ENCODE measurements around the gene TBC1D14.
A peak's percentile ranks its signal among the peaks of the same experiment; 100 is the strongest.

The TBC1D14 gene

DNA sequence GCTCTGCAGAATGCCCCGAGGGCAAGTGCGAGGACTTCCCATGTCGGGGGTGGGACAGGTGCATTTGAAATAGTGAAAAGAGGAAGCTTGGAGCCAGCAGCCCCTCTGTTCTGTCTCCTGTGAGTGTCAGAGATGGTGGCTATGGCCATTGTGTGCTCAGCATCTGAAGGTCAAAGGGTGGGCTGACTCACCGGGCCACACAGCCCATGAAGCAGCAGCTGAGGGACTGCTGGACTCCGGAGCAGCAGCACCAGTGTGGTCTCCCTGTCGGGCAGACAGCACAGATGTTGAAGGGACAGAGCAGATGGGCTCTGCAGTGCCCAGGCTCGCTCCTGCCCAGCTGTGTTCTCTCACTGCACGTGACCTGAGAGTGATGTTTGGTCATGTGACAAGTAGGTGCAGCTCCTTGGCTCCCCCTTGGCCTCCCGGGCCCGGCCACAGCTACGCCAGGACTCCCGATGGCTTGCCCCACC lies 53.5 kb downstream of the TBC1D14 start:
- TF ChIP-seq POLR2A (IDR thresholded peaks at IDR 0.05; ENCODE audit: low read depth, low read length) (no peak), SPI1 (IDR thresholded peaks at IDR 0.05; ENCODE audit: low read depth, low read length) (0 out of 2 replicates have a peak, but pooled peaks have one; percentile 20)
- peak; percentile 41 for FAIRE-seq
- DNase-seq (ENCODE audit: insufficient read length, low spot score), result no peak

DNA sequence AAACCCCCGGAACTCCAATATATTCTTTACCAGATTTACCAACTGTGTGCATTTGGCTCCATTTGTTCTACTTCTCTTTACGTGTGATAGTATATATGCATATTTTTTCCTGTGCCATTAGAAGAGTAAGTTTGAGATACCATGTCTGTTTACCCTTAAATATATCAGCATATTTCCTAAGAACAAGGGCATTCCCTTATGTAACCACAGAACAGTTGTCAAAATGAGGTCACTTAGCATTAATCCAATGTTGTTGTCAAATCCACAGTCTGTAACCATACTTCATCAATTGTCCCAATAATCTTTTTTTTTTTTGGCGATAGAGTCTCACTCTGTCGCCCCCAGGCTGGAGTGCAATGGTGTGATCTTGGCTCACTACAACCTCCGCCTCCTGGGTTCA lies 55.2 kb downstream of the TBC1D14 start:
- FAIRE-seq, result no peak
- no peak for DNase-seq (ENCODE audit: insufficient read length, low spot score)
- TF ChIP-seq POLR2A (IDR thresholded peaks at IDR 0.05; ENCODE audit: low read depth, low read length) (no peak), TAF1 (IDR thresholded peaks at IDR 0.05; ENCODE audit: low read depth, low read length) (no peak), PAX5 (IDR thresholded peaks at IDR 0.05; ENCODE audit: insufficient read depth, low read length, severe bottlenecking) (no peak), POLR2AphosphoS5 (IDR thresholded peaks at IDR 0.05; ENCODE audit: low read depth, low read length) (no peak), SPI1 (IDR thresholded peaks at IDR 0.05; ENCODE audit: low read depth, low read length) (no peak), POU2F2 (IDR thresholded peaks at IDR 0.05; ENCODE audit: low read depth, low read length) (no peak)

DNA sequence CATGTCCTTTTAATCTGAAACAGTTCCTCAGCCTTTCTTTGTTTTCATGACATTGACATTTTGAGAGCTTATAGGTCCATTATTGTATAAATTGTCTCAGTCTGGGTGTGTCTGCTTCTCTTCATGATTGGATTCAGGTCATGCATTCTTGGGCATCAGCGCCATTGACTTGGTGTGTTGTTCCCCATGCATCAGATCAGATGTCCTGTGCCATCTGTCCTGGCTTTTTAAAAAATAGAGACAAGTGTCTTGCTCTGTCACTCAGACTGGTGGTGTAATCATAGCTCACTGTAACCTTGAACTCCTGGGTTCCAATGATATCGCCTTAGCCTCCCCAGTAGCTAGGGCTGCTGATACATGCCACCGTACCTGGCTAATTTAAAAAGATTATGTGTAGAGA lies 55.7 kb downstream of the TBC1D14 start:
- TF ChIP-seq POU2F2 (IDR thresholded peaks at IDR 0.05; ENCODE audit: low read depth, low read length) (no peak), PAX5 (IDR thresholded peaks at IDR 0.05; ENCODE audit: insufficient read depth, low read length, severe bottlenecking) (no peak), POLR2A (IDR thresholded peaks at IDR 0.05; ENCODE audit: low read depth, low read length) (no peak), SPI1 (IDR thresholded peaks at IDR 0.05; ENCODE audit: low read depth, low read length) (no peak), TAF1 (IDR thresholded peaks at IDR 0.05; ENCODE audit: low read depth, low read length) (no peak), POLR2AphosphoS5 (IDR thresholded peaks at IDR 0.05; ENCODE audit: low read depth, low read length) (no peak)
- FAIRE-seq, result peak; percentile 74
- DNase-seq (ENCODE audit: insufficient read length, low spot score), result no peak

DNA sequence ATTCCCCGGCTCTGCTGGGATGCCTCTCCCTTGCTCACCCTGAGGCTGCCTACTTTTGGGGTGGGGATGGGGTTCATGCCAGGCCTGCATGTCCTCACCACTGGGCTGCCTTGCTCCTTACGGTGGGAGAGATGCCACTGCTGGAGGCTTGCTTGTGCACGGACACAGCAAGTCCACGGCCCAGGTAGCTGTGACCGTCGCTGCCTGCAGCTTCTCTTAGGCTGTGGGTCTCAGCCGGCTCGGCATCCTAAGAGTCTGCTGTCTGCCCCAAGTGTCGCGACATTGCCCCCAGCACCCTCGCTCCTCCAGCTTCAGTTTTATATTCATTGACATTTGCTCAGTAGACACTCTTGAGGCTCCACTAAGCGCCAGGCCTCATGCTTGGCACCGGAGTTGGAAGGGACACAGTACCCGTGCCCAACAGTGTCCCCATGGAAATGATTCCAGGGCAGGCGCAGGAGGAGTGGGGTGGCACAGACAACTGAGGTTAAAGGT lies 58.3 kb downstream of the TBC1D14 start:
- TF ChIP-seq SPI1 (IDR thresholded peaks at IDR 0.05; ENCODE audit: low read depth, low read length) (no peak), POU2F2 (IDR thresholded peaks at IDR 0.05; ENCODE audit: low read depth, low read length) (no peak), POLR2A (IDR thresholded peaks at IDR 0.05; ENCODE audit: low read depth, low read length) (no peak), TAF1 (IDR thresholded peaks at IDR 0.05; ENCODE audit: low read depth, low read length) (no peak), POLR2AphosphoS5 (IDR thresholded peaks at IDR 0.05; ENCODE audit: low read depth, low read length) (no peak), PAX5 (IDR thresholded peaks at IDR 0.05; ENCODE audit: insufficient read depth, low read length, severe bottlenecking) (no peak)
- DNase-seq (ENCODE audit: insufficient read length, low spot score) (no peak), FAIRE-seq (no peak)

DNA sequence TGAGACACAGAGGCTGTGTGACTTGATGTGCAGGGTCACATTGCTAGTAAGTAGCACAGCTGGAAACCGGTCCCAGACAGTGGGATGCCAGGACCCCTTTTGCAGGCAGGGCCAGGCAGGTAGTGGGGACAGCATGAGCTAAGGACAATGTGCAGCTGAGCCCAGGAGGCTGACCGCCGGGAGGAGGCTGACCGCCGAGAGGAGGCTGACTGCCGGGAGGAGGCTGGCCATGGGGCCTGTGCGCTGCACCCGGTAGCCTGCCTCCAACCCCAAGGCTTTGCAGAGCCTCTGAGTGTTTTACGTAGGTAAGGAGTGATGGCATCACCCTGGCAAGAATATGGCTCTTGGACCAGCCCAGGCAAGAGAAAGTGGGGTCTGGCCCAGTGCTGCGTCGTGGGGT lies 58.9 kb downstream of the TBC1D14 start:
- no peak for FAIRE-seq
- no peak for DNase-seq (ENCODE audit: insufficient read length, low spot score)
- no peak for TF ChIP-seq PAX5 (IDR thresholded peaks at IDR 0.05; ENCODE audit: insufficient read depth, low read length, severe bottlenecking)
- no peak for TF ChIP-seq SPI1 (IDR thresholded peaks at IDR 0.05; ENCODE audit: low read depth, low read length)
- no peak for TF ChIP-seq POLR2A (IDR thresholded peaks at IDR 0.05; ENCODE audit: low read depth, low read length)
- no peak for TF ChIP-seq TAF1 (IDR thresholded peaks at IDR 0.05; ENCODE audit: low read depth, low read length)
- no peak for TF ChIP-seq POLR2AphosphoS5 (IDR thresholded peaks at IDR 0.05; ENCODE audit: low read depth, low read length)
- TF ChIP-seq POU2F2 (IDR thresholded peaks at IDR 0.05; ENCODE audit: low read depth, low read length), result no peak

DNA sequence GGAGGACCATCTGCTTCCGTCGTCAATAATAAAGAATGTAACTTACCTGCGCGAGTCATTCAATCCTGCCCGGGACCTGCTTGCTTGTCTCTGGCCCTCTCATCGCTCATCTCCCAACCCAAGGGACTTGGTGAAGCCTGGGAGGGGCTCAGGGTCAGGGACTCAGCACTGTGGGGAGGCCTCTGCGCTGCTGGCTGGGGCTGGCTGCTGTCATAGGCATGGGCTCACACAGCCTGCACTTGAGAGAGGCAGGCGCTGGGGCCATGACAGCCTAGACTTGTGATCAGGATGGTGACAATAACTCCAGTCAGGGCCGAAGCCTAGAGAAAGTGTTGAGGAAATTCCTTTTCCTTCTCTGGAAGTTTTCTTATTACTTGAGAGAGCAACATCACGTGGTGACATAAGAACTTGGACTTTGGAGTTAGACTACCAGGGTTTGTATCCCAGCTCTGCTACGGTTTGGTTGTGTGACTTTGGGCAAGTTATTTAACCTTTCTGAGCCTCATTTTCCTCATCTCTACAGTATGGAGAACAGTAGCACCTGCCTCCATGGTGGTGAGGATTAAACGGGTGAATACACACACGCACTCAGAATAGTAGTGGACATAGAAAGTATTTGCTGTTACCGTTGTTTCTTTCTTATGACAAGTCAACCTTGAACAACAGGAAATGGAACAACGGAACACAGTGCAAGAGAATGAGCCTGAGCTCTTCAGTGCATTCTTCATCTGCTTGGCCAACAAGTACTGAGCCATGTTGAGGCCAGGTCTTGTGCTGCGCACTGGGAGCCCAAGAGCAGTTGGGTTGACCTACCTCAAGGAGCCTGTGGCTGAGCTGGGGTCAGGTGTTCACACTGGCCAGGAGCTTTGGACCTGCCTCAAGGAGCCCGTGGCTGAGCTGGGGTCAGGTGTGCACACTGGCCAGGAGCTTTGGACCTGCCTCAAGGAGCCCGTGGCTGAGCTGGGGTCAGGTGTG lies 60.5 kb downstream of the TBC1D14 start:
- DNase-seq (ENCODE audit: insufficient read length, low spot score) (peak; percentile 50), FAIRE-seq (peak; percentile 97)
- TF ChIP-seq POLR2A (IDR thresholded peaks at IDR 0.05; ENCODE audit: low read depth, low read length), result no peak
- TF ChIP-seq PAX5 (IDR thresholded peaks at IDR 0.05; ENCODE audit: insufficient read depth, low read length, severe bottlenecking), result peak; percentile 77

DNA sequence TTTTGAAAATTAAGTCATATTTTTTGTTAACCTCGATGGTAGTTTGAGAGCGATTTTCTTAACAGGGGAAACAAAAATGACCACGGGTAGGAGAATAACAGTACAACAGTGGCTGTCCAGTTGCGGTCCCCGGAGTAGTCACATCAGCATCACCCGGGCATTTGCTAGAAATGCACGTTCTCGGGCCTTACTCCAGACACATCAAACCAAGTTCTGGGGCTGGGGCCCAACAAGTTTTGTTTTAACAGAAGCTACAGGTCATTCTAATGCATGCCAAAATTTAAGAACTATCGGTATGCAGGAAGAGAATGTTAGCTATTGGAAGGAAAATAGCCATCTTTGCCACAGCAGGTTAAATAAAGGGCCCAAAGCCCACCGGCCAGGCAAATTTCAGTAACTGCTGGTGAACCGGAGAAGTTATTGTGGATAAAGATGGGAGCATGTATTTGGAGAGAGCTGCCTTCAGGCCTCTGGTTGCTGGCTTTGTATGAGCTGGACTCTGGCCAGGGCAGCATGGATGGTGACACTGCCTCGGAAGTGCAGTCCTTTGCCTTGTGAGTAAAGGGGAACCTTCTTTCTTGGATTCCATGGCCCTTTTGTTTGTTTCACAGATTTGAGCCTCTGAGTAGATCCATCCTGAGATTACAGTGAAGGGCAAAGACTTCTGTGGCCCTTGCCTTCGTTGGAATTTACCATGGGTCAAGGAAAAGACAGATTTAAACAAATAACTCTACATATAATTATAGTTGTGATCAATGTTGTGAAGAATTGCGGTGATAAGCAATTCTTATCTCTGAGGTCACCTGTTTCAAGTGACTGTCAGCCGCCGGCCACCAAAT lies 62.1 kb downstream of the TBC1D14 start:
- FAIRE-seq, result no peak

DNA sequence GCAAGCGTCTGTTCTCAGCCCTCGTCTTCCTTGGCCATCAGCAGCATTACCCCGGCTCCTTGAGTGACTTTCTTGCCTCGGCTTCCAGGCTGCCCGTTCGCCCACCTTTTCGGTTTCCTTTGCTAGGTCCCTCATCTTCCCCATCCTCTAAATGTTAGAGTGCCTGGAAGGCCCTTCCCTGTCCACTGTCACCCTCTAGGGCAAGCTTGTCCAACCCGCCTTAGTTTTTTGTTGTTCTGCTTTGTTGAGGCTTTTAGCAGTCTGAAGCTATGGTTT lies 62.7 kb downstream of the TBC1D14 start:
- TF ChIP-seq POU2F2 (IDR thresholded peaks at IDR 0.05; ENCODE audit: low read depth, low read length) (no peak), POLR2A (IDR thresholded peaks at IDR 0.05; ENCODE audit: low read depth, low read length) (no peak), TAF1 (IDR thresholded peaks at IDR 0.05; ENCODE audit: low read depth, low read length) (no peak), POLR2AphosphoS5 (IDR thresholded peaks at IDR 0.05; ENCODE audit: low read depth, low read length) (no peak), SPI1 (IDR thresholded peaks at IDR 0.05; ENCODE audit: low read depth, low read length) (no peak), PAX5 (IDR thresholded peaks at IDR 0.05; ENCODE audit: insufficient read depth, low read length, severe bottlenecking) (no peak)
- DNase-seq (ENCODE audit: insufficient read length, low spot score) (no peak), FAIRE-seq (no peak)

More for the DNA sequence above, 62.1 kb downstream of the TBC1D14 start:
- TF ChIP-seq POLR2AphosphoS5 (IDR thresholded peaks at IDR 0.05; ENCODE audit: low read depth, low read length) (no peak), PAX5 (IDR thresholded peaks at IDR 0.05; ENCODE audit: insufficient read depth, low read length, severe bottlenecking) (no peak), POLR2A (IDR thresholded peaks at IDR 0.05; ENCODE audit: low read depth, low read length) (no peak), TAF1 (IDR thresholded peaks at IDR 0.05; ENCODE audit: low read depth, low read length) (no peak), SPI1 (IDR thresholded peaks at IDR 0.05; ENCODE audit: low read depth, low read length) (no peak), POU2F2 (IDR thresholded peaks at IDR 0.05; ENCODE audit: low read depth, low read length) (no peak)
- DNase-seq (ENCODE audit: insufficient read length, low spot score), result no peak

DNA sequence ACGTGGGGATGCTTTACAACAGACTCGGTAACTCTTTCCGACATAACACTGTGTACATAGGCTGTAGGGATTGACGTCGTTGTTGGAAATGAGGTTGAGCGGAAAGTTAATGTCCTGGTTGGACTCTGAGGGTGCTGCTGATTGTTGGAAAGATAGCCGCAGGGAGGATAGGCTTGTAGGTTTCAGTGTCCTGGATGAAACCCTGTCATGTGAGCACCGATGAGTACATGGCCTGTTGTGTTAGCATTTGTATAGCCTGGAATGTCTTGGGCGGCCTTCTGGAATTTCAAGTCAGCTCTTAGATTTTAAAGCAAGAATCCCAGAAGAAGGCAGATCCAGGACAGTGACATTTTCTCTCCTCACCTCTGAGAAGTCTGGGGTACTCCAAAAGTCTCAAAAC lies 63.3 kb downstream of the TBC1D14 start:
- FAIRE-seq (no peak), DNase-seq (ENCODE audit: insufficient read length, low spot score) (no peak)
- no peak for TF ChIP-seq POU2F2 (IDR thresholded peaks at IDR 0.05; ENCODE audit: low read depth, low read length)

Data from GM12891 (cell line).